Activated CD8-positive, alpha-beta memory T cell treated with anti-CD3 and anti-CD28 coated beads for 48 hours (primary cell): ENCODE results near the gene C15orf62.

Experiments
- DNase-seq, 3 experiments: peaks; one replicate each; pipeline ENCODE4 v3.0.0-alpha.2; 2020; ENCODE audit warnings: low read depth in 2 of 3, low spot score in 2 of 3

The C15orf62 gene

DNA sequence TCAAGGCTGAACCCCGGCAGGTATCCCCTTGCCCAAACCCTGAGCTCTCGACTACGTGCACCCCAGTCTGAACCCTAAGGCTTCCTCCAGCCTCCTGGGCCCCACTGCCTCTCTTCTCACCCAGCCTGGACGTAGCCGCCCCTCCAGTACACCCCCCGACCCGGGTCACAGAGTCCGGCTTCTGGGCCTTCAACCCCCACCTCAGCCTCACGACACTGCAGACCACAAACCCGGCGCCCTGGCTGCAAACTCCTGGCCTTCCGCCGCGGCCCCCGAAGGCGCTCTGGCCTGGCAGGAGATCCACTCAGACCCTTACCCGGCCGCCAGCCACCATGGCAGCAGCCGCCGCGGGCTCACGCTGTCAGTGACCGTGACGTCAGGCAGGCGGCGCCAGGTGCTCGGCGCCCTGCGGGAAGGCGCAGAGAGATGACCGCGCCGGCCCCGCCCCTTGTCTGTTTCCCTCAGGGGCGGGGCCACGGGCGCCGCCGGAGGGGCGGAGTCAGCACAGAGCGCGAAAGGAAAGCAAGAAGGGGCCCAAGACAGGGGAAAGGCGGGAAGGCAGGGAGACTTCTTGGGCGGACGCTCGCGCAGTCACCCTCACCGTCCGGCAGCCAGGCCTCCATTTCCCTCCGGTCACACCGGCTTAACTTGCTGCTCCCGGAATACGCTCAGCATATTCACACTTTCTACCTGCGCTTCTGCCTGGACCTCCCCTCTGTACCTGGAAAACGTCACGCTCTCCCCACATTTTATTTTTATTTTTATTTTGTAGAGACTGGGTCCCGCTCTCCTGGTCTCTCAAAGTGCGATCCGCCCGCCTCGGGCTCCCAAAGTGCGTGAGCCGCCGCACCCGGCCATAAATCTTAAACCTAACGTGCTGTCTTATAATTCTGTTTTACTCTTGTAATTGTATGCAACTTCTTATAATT is 14.6 kb upstream of the C15orf62 start, which contains the start of gene RMDN3:
TSS of gene RMDN3 (minus strand) at position 372 of the 929 bp plus-strand sequence. CDS start 471 bp downstream, outside the sequence.
- peak; percentile 81 to 91 (median 88) for DNase-seq

DNA sequence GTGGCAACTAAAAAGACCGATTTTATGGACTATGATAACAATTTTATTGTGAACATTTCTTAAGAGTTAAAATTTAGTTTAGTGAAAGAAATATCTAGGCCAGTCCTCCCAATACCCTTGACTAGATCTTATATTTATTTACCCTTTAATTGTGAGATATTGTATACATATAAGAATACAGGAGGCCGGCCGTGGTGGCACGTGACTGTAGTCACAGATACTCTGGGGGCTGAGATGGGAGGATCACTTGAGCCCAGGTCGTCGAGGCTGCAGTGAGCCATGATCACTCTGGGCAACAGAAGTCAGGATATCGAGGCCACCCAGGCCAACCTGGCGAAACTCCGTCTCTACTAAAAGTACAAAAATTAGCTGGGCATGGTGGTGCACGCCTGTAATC is 14.0 kb upstream of the C15orf62 start:
- no peak for DNase-seq

DNA sequence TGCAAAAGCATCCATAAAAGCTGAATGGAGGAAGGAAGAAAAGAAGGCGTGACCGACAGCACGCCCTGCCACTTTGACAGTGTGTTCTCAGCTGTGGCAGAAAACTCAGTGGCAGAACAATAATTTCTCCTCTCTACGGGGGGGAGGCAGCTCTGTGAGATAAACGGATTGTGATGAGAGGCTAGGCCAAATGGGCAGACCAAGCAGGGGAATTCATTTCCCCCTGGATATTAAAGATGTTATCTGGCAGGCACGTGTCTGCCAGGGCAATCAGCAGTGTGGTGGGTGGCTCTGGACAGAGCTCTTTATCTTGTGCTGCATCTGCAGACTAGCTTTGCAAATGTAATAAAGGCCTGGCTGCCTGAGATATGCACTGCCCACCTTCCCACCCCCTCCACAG is 12.8 kb upstream of the C15orf62 start:
- DNase-seq, result no peak

DNA sequence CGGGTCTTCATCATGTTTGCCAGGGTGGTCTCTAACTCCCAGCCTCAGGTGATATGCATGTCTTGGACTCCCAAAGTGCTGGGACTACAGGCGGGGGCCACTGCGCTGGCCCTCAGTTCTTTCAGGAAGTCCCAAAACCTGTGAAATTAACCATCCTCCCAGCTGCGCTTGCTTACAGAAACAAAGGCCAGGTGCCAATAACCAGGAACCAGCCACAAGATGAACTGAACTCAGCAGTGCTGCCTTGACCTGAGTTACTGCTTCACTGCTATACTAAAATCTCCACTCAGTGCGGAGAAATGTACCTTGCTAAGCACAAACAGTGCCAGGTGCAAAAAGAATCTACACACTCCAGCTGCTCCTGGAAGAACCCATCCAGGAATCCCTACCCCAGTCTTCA is 9.8 kb upstream of the C15orf62 start:
- DNase-seq, result no peak

DNA sequence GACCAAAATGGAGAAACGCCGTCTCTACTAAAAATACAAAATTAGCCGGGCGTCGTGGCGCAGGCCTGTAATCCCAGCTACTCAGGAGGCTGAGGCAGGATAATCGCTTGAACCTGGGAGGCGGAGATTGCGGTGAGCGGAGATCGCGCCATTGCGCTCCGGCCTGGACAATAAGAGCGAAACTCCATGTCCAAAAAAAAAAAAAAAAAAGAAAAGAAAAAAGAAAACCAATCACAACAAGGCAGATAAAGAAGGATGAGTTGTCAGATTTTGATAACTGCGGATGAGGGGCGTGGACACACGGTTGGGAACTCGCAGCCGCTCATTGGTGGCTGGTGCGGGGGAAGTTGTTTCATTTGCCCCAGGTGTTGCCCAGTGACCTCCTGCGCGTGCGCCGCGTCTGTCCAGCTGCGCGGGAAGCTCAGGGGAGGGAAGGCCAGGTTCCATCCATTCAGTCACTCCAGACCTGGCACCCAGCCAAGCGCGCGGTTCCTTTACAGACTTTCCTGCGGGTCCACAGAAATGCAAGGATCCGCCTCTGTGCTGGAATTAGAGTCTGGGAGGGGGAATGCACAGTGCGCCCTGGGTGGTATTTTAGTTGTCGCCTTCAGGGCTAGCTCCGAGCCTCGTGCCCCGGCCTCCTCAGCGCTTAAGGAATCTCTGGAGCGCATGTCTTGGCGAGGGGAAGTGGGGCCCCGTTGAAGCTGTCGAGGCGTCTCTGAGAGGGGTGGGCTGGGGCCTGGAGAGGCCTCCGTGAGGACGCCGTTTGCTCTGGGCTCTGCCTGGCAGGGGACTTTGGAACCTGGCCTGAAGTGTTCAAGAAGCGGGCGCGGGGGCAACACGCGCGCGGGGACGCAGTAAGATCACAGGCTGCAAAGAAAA is 6.6 kb upstream of the C15orf62 start:
- DNase-seq, result peak in 2 of 3 experiments; percentile 13 to 31

DNA sequence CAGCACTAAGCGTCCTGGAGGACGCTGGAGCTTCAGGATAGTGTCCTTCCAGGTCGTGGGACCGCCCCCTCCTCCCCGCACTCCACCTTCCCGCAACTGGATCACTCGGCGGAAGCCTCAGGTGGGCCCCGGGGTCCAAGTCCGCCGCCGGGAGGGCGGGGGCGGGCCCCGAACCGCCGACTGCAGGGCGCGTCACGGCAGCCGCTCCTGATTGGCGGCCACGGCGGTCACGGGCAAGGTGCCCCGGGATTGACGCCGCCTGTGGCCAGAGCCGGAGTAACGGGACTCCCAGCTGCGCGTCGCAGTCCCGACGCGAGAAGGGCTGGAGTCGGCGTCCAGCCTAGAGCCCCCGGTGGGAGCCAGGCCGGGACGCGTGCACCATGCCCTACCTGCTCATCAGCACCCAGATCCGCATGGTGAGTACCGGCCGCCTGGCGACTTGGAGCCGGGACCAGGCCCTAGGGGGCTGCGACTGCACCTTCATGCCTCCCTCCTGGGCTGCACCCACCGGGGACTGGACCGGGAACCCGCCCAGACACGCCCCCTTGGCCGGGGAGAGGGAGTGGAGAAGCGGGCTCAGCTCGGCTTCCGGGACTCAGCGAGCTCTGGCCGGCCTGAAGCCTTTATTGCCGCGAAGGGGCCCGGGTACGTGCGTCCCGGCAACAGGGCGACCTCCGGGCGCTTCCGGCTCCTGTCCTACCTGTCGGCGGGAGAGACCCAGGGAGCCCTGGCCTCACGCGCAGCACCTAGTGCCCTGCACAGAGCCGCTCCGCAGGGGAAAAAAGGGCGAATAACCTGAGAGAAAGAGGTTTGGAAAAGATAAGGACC is 5.8 kb upstream of the C15orf62 start, which contains the start of gene GCHFR:
TSS of gene GCHFR (plus strand) at position 268 of the 828 bp plus-strand sequence. CDS start at position 381, 113 bp downstream.
- peak; percentile 40 to 46 (median 45) for DNase-seq

DNA sequence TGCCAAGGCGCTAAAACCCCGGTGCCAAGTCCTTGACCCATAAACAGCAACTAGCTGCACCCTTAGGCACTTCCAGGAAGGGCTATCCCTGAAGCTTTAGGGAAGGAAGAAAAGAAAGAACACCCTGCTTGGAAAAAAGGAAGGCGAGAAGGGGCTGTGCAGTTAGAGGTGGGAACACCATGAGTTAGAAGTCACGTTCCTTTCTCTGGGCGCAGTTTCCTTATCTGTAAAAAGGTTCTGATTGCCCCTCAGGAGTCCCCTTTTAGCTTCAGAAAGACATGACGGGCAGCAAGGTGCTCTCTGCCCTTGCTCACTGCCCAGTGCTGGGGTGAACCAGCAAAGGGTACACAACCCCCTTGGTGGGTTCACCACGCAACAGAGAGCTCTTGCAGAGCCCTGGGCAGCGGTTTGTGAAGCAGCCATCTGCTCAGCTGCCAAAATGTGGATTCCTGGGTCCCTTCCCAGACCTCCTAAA is 5.1 kb upstream of the C15orf62 start:
- DNase-seq, result no peak

DNA sequence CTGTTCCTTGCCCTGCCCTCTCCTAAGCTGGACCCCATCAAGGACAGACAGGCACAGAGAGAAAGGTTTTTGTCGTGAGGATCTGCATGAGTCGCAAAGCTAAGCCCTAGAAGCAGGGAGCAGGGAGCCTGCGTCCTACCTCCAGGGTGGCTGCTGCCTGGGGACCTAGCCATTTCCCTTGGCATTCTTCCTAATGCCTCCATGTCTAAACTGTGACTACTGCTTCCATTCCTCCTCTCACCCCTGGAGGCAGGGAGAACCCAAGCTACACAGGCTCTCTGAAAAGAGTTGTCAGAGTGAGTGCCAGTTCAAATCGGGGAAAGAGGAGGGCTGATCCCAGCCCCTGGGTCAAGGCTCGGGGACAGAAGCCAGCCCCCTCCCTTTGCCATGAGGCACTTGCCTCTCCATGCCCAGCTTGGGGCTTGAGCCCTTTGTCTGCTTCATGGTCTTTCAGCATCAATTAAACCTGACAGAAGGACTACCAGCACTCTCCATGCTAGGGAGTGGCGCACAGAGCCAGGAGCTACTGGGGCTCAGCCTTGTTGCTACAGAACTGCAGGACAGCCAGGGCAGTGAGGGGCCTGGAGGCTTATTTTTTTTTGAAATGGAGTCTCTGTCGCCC is 3.5 kb upstream of the C15orf62 start:
- no peak for DNase-seq

DNA sequence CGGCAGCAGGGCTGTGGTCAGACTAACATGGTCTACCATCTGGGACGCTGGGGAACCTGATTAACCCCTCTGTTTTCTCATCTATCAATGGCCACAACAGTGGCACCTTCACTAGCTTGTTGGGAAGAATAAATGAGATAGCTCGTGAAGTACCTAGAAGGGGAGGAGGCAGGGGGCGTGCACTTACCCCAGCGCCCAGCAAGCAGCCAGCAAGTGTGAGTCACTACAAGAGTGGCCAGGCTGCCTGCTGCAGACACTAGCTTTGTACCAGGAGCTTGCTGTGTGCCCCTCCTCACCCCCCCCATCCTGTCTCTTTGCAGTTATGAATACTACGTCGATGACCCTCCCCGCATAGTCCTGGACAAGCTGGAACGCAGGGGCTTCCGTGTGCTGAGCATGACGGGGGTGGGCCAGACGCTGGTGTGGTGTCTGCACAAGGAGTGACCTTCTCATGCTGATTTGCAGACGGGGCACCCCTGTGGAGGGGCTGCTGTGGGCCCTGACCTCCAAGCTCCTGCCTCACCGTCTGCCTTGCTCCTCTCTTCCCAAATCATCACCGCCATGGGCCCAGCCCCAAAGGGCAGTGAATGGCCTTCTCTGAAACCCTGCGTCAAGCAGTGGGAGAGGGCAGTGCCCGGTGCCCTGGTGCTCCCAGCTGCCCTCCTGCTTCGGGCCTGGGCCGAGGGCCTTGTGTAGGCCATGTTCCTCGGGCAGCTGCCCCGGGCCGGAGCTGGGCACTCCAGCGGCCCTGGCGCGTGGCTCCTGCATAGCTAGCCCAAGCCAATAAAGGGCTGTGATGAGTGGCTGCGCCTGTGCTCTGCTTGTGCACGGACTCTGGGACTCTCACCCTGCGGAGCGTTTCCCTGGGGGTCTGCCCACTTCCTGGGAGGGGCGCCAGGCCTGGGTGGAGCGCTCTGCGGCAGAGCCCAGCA is 2.6 kb upstream of the C15orf62 start:
- DNase-seq, result no peak

DNA sequence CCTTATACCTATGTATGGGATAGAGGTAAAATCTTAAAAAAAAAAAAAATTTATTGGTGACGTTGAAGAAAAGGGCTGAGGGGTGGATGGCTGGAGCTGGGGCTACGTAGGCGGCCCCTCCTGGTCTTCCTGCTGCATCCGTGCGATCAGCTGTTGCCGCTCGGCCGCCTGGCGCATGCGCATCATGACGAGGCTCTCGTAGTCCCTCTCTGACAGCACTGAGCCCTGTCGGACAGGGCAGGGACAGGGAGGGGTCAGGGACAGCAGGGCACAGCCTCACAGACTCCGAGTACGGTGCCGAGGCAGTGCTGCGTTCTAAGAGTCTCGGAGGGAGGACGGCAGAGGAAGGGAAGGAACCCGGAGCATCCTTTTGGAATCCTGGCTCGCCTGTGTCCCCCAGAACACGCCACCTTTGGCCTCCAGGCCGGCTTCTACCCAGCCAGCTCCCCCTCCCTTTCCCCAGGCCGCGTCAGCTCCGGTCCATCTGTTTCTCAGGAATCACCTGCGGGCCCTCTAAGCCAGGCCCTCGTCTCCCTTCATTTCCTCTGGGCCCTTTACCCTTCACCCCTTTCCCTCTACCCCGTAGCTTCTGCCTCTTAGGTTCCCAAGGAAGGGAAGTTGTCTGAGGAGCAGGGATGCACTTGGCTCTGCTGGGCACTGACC is 1.8 kb upstream of the C15orf62 start:
- no peak for DNase-seq

DNA sequence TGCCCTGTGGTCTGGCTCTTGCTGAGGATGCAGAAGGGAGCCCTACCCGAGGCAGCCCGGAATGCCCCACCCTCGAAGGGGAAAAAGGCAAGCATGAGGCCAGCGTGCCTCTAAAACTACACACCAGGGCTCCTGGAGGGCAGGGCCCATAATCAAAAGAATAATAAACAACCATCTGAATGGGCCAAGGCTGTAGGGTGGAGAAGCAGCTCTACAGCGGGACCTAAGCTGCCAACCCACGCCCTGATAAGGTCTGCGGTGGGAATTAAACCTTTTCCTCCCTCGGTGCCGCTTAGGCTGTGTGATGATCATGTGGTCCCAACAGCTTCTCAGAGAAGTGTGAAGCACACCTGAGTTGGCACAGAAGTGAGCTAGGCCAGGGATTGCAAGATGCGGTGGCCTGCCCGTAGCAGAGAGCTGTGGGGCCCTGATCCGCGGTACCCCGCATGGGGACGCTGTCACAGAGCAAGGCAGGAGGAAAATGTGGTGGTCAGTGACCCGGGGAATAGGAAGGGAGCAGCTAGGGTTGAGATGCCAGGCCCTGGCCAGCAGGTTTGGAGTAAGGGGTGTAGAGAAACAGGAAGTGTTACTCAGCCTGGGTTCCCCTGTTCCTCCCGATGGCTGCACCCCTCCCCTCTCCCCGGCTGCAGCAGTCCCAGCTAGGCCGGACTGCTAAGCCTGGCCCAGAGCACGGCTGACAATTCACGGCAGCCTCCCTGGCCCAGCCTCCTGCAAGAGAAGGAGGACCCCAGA is 1.1 kb upstream of the C15orf62 start:
- no peak for DNase-seq

DNA sequence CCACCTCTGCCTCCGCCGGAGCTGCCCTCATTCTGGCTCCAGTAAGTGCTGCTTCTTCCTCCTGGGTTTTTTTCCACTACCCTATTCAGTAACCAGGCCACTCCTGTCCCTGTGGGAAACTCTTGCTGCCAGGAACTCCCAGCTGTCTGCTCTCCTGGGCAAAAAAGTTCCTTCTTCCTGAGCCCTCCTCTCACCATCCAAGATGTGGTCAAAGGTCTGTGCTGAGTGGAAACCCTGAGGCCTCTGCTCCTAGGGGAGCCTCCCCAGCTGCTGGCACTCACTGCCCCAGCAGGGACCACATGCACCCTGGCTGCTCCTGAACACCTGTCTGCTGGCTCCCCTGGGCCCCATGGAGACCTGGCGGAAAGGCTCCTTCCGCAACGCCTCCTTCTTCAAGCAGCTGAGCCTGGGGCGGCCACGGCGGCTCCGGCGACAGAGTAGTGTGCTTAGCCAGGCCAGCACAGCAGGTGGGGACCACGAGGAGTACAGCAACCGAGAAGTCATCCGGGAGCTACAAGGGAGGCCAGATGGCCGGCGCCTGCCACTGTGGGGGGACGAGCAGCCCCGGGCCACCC is 454 bp downstream of the C15orf62 start:
- no peak for DNase-seq

DNA sequence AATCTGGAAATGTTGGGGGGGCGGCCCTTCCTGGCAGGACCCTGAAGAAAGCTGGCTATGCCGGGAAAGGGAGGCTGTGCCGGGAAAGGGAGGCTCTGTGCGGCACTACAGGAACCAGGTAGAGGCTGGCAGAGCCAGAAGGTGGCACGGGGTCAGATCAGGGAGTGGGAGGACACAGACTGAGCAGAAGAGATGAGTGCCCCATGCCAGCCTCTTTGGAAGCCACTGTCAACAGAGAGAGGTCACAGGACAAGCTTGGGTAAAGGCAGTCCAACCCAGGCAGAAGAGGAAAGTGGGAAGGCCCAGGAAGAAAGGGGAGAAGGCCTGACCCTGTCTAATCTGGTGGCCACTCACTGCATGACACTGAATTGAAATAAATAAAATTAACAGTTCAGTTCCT is 1.5 kb downstream of the C15orf62 start:
- no peak for DNase-seq

DNA sequence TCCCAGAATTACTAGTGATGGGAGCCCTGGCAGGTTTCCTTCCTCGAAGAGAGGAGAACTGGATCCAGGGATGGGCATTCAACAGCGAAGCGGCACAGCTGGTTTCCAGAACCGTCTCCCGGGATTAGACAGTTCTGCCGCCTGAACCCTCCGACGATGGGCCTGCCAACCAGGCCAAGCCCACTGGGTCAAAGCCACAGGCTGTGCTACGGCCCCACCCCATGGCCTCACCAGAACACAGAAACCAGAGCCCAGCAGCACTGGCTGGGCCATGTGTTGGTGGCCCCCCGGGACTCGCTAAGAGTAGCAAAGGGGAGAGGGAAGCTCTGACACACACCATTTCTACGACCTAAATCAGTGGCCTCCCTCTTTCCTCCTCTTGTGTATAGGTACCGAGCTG is 2.2 kb downstream of the C15orf62 start:
- DNase-seq, result no peak

DNA sequence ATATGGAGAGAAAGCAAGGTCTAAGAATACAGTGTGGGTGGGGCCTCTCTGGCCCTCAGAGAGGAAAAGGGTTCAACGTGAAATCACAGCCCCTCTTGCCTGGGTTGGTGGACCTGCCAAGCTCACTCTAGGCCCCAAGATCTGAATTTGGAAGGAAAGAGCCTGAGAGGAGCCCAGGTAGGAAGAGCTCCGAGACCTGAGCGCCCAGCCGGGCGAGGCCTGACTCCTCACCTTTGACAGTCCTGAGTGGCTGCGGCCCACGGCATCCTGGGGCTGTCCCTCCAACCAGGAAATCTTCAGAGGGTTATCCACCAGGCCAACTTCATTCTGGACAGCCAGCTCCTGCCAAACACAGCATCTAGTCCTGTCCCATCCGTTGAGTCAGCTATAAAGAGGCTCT is 3.7 kb downstream of the C15orf62 start:
- no peak for DNase-seq

DNA sequence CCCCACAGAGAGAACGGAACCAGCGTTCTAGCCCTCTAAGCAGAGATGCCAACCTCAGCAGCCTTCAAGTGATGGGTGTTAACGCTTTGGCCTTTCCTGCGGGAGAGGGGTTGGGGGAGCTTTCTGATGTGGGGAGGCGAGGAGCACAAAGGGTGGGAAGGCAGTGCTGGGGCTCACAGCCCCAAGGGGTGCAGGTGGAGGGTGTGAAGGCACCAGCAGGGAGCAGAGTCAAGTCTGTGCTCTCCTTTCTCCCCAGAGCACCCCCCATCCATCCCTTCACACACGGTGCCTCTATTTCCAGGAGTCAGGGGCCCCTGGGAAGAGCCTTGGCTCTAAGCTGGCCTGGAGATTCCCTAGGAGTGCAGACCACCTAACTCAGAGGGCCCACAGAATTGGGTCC is 4.1 kb downstream of the C15orf62 start:
- DNase-seq, result no peak

DNA sequence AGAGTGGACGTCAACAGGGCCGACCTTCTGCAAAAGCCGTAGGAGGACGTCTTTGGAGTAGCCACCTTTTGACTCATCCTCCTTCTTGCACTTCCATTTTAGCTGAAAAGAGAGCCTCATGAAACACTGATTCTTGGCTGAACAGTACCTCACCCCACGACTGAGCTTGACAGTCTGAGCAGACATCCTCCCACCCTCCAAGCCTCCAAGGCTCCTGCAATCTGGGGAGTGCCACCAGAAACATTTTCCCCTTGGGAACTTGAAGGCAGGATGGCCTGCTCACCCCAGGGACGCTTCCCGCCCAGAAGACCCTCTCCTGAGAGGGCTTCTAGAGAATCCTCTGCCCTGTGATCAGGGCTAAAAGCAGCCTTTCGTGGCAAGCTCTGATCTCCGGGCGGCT is 5.2 kb downstream of the C15orf62 start:
- DNase-seq, result no peak
